ENCODE results near the gene SELENOO.
"Not testable (repeated sequence)": the region's sequence is repeated elsewhere in the genome, so short reads cannot be mapped to it uniquely, and the experiment has no call there.

Gene SELENOO, protein sequence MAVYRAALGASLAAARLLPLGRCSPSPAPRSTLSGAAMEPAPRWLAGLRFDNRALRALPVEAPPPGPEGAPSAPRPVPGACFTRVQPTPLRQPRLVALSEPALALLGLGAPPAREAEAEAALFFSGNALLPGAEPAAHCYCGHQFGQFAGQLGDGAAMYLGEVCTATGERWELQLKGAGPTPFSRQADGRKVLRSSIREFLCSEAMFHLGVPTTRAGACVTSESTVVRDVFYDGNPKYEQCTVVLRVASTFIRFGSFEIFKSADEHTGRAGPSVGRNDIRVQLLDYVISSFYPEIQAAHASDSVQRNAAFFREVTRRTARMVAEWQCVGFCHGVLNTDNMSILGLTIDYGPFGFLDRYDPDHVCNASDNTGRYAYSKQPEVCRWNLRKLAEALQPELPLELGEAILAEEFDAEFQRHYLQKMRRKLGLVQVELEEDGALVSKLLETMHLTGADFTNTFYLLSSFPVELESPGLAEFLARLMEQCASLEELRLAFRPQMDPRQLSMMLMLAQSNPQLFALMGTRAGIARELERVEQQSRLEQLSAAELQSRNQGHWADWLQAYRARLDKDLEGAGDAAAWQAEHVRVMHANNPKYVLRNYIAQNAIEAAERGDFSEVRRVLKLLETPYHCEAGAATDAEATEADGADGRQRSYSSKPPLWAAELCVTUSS

DNA sequence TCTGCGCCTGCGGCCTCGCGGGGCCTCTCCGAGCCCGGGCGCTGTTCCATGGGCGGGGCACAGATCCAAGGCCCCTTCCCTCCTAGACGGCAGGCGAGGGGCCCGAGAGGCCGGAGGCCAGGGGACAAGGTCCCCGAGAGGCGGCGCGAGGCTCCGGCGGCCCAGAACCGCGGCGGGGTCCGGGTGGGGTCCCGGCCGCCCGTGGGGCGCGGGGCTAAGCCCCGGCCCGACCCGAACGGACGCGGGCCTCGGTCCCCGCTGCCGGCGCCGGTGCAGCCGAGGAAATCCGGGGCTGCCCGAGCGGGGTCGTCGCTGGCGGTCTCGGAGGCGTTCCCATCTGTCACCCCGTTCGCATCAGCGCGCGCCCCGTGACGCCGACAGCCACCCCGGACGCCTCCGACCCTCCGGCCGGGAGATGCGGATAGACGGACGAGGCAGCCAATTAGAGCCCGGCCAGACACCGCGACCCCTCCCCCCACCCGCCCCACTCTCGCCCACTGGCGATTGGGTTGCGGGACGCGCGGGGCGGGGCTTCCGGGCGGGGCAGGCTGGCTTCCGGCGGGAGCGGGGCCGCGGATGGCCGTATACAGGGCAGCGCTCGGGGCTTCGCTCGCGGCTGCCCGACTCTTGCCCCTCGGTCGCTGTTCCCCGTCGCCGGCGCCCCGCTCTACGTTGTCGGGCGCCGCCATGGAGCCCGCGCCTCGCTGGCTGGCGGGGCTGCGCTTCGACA, at the start of gene SELENOO:
TSS of gene SELENOO (plus strand) at position 551 of the 730 bp plus-strand sequence. CDS start at position 577, 26 bp downstream.
- peak; percentile 69 for DNase-seq (ENCODE audit: low read depth)

DNA sequence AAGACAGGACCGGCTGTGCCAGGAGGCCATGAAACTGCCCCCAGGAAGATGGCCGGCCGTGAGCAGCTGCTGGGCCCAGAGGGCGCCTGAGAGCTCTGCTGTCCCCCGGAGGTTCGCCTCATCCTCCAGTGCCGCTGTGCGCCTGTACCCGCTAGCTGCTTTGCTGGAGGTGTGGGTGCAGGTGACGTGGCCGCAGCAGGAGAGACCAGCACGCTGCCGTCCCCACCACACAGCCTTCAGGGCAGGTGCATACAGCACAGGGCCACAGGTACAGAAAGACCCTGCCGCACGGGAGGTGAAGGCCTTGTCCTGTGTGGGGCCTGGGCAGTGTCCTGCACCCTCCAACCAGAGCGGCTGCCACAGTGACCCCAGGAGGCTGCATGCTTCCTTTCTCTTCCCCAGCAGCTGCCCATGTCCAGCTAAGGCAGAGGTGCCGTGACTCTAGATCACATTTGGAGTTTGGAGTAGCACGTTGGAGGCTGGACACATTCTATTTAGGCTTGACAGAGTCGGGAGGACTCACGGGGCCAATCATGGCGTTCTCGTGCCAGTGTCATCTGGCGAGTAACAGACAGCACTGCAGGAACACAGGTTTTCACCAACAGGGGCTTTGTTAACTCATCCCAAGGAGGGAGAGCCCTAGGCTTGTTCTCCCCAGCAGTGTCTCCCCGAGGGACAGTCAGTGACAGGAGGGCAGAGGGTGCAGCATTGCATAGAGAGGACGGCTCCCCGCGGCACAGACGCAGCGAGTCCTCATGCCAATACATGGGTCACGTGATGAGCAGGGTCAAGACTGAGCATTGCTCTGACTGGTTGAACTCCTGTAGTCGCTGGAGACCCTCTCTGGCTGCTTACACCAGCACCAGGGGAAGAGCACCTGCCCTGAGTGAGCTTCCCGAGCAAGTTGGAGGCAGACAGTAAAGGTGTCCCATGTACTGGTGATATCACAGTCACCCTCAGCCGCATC, 49.0 kb upstream of the SELENOO start:
- no peak for DNase-seq (ENCODE audit: low read depth)

DNA sequence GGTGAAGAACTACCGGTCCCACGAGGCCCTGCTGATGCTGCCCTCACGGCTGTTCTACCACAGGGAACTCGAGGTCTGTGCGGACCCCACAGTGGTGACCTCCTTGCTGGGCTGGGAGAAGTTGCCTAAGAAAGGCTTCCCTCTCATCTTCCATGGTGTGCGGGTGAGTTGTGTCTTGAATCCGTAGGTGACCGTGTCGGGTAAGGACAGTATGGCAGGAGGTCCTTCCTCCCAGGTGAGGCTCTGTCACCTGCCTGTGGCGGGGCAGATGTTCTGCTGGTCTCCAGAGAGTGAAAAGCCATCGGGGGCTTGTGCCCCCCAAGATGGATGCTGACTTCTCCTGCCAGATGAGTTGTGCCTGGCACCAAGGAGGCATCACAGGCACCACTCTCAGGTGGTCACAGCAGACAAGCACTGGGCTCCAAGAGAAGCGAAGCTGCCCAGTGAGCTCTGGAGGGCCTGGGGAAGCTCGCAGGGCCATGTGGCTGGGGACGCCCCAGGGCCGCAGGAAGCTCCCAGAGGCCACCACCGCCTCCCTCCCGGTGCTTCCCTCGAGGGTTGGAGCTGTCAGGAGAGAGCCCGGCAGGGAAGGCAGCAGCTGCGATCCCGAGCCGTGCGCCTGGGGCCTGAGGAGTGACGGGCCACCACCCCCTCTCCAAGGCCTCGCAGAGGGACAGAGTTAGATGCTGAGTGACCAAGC, 47.6 kb upstream of the SELENOO start:
- DNase-seq (ENCODE audit: low read depth), result no peak

DNA sequence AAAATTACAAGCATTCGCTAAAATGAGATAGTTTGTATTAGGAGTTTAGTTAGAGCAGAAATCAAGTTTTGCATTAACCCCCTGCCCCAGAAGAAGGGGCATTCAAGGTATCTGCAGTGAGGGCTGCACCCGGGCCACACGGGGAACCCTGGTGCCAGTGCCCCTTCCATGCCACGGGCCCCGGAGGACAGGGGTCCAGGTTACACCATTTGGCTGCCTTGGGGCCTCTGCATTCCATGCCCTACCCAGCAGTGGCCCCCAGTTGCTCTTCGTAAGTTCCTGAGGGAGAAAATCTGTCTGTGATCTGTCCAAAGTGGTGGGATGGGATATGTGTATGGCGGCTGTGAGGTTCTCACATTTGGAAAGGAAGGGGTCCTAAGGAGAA, 47.1 kb upstream of the SELENOO start:
- DNase-seq (ENCODE audit: low read depth), result no peak

DNA sequence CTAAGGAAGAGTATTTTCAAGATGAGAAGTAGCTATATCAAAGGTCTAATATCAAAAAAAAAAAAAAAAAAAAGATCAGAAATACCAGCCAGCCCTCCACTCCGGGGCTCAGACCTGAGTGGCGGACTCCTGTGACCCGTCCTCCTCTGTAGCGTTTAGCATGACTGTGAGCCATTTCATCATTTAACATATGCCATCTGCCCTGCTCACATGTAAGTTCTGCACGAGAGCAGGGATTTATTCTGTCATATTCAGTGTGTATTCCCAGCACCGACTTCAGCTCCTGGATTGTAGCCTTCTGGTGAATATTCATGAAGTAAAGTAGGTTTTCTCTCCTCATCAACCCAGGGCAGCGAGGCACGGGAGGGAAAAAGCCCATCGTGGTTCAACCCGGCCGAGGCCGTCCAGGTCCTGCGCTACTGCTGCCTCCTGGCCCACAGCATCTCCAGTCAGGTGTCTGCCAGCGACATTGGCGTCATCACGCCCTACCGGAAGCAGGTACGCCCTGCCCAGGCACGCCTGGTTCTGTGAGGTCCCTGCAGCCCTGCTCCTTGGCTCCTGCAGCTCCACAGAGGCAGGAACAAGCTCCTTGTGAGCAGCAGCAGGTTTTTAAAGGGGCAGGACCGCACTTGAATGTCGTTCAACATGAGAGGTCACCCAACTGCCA, 43.0 kb upstream of the SELENOO start:
- no peak for DNase-seq (ENCODE audit: low read depth)

DNA sequence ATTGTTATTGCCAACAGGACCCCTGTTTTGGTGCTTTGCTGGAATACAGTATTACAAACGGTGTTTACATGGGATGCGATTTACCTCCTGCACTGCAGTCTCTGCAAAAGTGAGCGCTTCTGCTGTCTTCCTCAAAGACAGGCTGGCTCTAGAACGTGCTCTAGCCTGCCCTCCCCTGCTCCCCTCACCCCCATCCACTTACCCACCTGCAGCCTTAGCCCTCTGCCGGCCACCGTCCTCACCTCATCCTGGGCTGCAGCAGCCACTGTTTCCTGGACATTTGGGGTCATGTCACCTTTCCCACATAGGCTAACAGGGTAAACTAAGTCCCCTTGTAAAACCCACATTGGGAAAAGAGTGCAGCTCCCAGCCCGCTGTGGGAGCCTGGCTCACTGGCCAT, 39.9 kb upstream of the SELENOO start:
- no peak for DNase-seq (ENCODE audit: low read depth)

DNA sequence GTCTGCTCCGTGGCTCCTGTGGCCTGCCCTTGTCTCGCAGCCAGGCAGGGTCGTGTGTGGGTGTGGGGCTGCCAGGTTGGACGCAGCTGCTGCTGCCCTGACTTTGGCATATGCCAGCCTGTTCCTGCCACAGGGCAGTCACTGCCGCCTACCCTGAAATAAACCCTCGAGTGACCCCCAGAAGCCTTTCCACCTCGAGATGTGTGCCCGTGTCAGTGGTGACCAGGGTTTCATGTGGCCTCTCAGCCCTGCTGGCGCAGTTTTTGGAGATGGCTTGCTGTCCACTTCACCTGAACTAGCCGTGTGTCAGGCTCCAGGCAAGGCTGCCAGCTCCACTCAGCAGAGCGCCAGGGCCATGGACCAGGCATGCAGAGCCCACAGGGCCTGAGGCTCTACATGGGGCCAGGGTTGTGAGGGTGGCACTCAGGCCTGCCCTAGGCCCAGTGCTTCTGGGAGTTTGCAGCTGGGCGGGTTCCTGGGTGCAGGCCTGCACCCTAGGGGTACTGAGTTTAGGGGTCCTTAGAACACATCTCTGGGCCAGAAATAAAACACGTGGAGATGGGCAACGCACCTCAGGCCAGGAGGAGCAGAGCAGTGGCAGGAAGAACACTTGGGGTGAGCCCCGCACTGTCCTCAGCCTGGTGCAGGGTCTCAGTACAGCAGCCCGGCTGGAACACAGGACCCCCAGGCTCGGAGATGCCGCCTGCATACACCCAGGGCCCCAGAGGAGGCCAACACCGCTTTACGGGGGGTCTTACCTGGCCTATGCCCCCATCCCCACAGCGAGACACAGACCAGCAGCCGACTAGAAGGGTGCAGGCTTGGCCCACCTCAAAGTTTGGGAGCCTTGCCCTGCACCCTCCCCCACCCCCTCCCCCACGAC, 39.1 kb upstream of the SELENOO start:
- no peak for DNase-seq (ENCODE audit: low read depth)

DNA sequence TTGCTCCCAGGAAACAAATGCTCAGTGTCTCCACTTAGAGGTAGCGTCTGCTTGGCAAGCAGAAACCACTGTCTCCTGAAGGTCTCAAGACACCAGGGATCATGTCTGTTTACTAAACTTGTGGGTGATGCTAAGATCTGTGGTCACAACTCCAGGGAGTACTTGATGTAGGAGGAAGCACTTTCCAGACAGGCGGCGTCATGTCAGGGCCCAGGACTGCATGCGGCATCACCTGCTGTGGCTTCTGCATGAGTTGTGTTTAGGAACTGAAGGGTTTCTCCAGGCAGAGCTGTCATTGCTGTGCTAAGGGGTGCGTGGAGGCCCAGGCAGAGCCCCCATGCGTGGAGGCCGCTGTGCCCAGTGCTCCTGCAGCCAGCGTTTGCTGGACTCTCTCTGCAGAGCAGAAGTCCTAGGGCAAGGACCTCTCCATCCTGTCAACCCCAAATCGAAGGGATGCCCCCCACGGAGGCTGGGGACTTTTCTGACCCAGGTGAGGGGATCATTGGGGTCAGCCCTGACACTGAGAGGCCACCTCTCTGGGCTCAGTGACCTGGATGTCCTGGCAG, 38.3 kb upstream of the SELENOO start:
- no peak for DNase-seq (ENCODE audit: low read depth)

DNA sequence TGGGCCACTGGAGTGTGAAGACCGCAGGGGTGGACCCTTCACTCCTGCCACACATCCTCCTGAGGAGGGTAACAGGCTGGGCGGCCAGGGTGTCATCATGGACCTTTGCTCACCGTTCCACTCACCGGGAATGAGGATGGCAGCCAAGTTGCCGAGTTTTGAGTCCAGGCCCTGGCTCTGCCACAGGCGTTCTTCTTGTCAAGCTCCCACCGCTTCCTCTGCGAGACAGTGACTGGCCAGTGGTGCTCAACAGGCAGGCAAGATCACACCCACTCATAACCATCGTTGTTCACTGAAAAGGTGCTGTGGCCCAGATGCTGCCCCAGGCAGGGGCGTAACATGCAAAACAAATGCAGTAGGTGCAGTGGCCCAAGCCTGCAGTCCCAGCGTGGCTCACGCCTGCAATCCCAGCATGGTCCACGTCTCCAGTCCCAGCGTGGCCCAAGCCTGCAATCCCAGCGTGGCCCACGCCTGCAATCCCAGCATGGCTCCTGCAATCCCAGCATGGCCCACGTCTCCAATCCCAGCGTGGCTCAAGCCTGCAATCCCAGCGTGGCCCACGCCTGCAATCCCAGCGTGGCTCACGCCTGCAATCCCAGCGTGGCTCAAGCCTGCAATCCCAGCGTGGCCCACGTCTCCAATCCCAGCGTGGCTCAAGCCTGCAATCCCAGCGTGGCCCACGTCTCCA, 35.2 kb upstream of the SELENOO start:
- no peak for DNase-seq (ENCODE audit: low read depth)

DNA sequence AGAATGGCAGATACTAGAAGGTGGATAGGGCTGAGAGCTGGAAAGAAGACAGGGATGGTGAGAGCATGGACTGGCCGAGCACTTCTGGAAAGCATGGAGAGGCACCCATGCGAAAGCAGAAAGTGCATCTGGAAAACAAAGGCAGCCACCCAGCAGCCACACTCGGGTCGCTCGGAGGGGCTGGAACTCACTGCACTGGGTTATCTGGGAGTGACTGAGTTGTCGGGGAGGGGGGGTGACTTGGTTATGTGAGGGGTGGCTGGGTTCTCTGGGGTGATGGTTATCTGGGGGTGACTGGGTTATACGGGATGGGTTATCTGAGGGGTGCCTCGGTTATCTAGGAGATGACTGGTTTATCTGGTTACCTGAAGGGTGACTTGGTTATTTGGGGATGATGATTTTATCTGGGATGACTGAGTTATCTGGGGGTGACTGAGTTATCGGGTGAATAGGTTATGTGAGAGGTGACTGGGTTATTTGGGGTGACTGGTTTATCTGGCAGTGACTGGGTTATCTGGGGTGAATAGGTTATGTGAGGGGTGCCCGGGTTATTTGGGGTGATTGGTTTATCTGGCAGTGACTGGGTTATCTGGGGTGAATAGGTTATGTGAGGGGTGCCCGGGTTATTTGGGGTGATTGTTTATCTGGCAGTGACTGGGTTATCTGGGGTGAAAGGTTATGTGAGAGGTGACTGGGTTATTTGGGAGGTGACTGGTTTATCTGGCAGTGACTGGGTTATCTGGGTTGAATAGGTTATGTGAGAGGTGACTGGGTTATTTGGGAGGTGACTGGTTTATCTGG, 32.9 kb upstream of the SELENOO start:
- no peak for DNase-seq (ENCODE audit: low read depth)

DNA sequence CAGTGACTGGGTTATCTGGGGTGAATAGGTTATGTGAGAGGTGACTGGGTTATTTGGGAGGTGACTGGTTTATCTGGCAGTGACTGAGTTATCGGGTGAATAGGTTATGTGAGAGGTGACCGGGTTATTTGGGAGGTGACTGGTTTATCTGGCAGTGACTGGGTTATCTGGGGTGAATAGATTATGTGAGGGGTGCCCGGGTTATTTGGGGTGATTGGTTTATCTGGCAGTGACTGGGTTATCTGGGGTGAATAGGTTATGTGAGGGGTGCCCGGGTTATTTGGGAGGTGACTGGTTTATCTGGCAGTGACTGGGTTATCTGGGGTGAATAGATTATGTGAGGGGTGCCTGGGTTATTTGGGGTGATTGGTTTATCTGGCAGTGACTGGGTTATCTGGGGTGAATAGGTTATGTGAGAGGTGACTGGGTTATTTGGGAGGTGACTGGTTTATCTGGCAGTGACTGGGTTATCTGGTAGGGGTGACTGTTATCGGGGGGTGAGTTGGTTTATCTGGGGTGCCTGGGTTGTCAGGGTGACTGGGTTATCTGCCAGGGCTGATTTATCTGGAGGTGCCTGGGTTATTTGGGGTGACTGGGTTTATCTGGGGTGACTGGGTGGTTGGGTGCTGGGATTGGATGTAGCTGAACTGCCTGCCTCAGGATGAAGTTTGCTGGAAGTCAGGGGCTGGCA, 32.2 kb upstream of the SELENOO start:
- not testable (repeated sequence) for DNase-seq (ENCODE audit: low read depth)

DNA sequence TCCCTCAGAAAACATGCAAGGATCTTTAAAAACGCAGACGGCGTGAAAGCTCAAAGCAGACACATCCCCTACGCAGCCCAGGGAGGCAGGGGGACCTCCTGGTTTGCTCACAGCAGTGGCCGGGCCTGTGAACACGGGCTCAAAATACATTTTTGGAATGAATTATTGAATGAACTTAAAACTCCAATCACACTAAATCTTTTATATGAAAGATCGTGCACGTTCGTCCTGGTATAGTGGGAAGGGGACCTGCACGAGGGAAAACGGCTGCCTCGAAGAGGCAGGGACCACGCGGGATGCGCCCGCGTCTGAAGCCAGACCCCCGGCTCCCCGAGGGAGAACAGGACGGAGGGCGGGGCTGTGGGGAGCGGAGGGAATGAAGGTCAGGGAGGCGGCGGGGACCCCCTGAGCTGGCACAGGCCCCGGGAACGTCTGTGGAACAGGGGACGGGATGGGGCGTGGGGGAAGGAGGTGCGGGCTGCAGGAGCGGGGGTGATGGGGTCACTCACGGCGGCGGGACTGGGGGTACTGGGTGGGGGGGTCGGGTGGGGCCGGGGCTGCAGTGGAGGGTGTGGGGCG, 31.5 kb upstream of the SELENOO start:
- no peak for DNase-seq (ENCODE audit: low read depth)

DNA sequence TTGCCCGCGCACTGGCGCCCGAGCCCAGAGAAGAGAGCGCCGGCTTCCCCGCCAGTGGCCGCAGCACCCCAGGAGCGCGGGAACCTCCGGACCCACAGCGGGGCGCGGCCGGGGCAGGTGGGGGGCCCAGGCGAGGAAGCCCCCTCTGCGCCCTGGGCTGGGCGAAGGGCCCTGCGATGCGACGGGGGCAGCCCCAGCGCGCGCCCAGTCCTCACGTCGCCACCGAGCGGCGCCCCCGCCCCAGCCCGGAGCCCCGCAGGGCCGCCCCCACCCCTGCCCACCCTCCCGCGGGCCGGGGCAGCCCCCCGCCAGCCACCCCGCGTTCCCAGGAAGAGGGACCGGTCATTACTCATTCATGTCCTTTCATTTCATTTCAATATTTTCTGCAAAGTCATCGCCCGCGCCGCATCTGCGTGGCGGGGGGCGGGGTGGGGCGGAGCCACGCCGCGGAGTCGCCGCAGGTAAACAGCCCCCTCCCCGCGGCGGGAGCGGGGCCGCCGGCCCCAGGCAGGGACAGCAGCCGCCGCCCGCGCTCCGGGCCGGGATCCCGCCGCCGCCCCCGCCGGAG, 31.0 kb upstream of the SELENOO start:
- no peak for DNase-seq (ENCODE audit: low read depth)

DNA sequence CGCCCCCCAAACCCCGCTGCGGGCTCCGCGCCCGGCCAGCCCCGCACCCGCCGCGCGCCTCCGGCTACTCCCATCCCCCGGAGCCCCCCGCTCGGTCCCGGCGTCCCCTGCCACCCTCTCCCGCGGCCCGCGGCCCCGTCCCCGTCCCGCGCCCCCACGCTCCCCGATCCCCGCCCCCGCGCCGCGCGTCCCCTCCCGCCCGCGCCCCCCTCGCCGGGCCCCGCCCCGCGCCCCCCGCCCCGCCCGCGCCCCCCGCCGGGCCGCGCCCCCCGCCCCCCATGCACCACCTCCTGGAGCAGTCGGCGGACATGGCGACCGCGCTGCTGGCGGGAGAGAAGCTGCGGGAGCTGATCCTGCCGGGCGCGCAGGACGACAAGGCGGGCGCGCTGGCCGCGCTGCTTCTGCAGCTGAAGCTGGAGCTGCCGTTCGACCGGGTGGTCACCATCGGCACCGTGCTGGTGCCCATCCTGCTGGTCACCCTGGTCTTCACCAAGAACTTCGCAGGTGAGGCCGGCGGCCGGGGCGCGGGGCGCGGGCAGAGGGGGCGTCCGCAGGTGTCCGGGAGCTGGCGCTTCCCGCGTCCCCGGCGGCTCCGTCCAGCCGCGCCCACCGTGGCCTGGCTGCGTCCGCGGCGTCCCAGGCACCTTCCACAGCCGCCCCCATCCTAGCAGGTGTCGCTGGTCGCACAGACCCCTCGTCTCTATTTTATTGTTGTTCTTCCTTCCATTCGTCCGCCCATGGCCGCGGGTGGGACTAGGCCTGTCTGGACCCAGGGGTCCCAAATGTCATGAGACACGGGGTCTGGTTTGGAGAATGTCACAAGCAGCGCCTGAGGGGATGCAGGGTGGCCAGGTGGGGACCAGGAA, 30.1 kb upstream of the SELENOO start, which contains the start of gene PANX2:
TSS of gene PANX2 (plus strand) at position 279 of the 866 bp plus-strand sequence. CDS start at position 279, 0 bp downstream.
- no peak for DNase-seq (ENCODE audit: low read depth)

DNA sequence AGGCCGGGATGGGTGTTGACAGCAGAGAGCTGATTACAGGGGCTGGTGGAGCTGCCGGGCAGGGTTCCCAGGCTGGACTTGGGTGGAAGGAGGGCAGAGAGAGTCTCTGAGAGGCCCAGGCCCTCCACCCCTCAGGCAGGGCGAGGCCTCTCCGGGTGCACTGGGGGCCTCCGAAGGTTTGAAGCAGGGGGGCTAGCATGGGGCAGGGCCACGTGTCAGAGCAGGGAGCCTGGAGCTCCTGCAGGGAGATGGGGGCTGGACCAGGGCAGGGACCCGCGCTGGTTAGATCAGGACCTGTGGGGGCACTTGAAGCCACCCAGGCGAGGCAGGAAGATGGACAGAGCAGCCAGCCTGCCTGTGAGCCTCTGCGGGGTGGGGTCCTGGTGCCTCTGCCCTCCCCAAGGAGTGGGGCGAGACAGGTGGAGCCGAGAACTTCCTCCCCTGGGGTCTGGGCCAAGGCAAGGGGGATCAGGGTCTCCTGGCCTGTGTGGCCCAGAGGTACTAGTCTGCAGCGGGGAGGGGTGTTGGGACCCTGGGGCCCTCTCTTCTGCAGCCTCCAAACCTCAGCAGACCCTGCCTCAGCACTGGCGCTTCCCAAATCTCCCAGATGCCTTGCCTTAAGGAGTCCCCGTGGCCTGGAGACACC, 29.4 kb upstream of the SELENOO start:
- DNase-seq (ENCODE audit: low read depth), result no peak

All from stromal cell of bone marrow (primary cell).